Activated CD8-positive, alpha-beta memory T cell treated with anti-CD3 and anti-CD28 coated beads for 1 hour (primary cell): ENCODE results near the gene GH2.
A peak's percentile ranks its signal among the peaks of the same experiment; 100 is the strongest.
"Not testable (repeated sequence)": the region's sequence is repeated elsewhere in the genome, so short reads cannot be mapped to it uniquely, and the experiment has no call there.

Experiments
- DNase-seq, 2 donors: peaks; one replicate each; pipeline ENCODE4 v3.0.0-alpha.2; 2020; ENCODE audit warnings: low read depth in 1 of 2; ENCODE audit errors: extremely low read depth in 1 of 2

The GH2 gene

GRCh38 chr17:63881935-63882601 is at the start of gene GH2:
TSS of gene GH2 (minus strand) at chr17:63881944. CDS start at chr17:63881801, 143 bp downstream.
- peak in 1 of 2 donors; percentile 28 for DNase-seq

- peak in 1 of 2 donors; percentile 41 for DNase-seq
These were observed 49.3 kb upstream of the GH2 start for GRCh38 chr17:63930951-63931575.

GRCh38 chr17:63929860-63930766 is 48.4 kb upstream of the GH2 start:
- no peak for DNase-seq

- DNase-seq, result no peak
These were observed 47.4 kb upstream of the GH2 start for GRCh38 chr17:63928966-63929695.

- no peak for DNase-seq
These were observed 46.5 kb upstream of the GH2 start for GRCh38 chr17:63928172-63928666.

GRCh38 chr17:63927464-63928171 is 45.9 kb upstream of the GH2 start:
- DNase-seq, result no peak

- DNase-seq, result no peak
These were observed 44.4 kb upstream of the GH2 start for GRCh38 chr17:63926164-63926563.

GRCh38 chr17:63925615-63926014 is 43.9 kb upstream of the GH2 start:
- DNase-seq, result no peak

- DNase-seq, result not testable (repeated sequence)
These were observed 40.7 kb upstream of the GH2 start for GRCh38 chr17:63922402-63922801.

GRCh38 chr17:63920779-63921178 is 39.0 kb upstream of the GH2 start:
- DNase-seq, result not testable (repeated sequence)

- DNase-seq, result not testable (repeated sequence)
These were observed 38.3 kb upstream of the GH2 start for GRCh38 chr17:63920050-63920449.

- DNase-seq, result peak; percentile 42 to 44
These were observed 37.6 kb upstream of the GH2 start for GRCh38 chr17:63919311-63919723.

- DNase-seq, result not testable (repeated sequence)
These were observed 37.1 kb upstream of the GH2 start, which contains the start of gene GH1 for GRCh38 chr17:63918789-63919305. TSS of gene GH1 (minus strand) at chr17:63918839. CDS start at chr17:63918776, 63 bp downstream.

- DNase-seq, result no peak
These were observed 36.6 kb upstream of the GH2 start for GRCh38 chr17:63918305-63918704.

GRCh38 chr17:63917646-63918045 is 35.9 kb upstream of the GH2 start:
- no peak for DNase-seq

GRCh38 chr17:63917206-63917605 is 35.5 kb upstream of the GH2 start:
- DNase-seq, result not testable (repeated sequence)

- no peak for DNase-seq
These were observed 34.9 kb upstream of the GH2 start for GRCh38 chr17:63916566-63917185.

GRCh38 chr17:63915753-63916152 is 34.0 kb upstream of the GH2 start:
- not testable (repeated sequence) for DNase-seq

GRCh38 chr17:63914471-63914870 is 32.7 kb upstream of the GH2 start:
- DNase-seq, result no peak
